HUDEP-2 (cell line): Measurements from ENCODE around the gene PPP5C.
"Not testable (repeated sequence)": the region's sequence is repeated elsewhere in the genome, so short reads cannot be mapped to it uniquely, and the experiment has no call there.

Source experiments
- DNase-seq, 76 experiments: peaks; one replicate each; lab custom pipeline; 2025; ENCODE audit not compliant: unreplicated experiment in 76 of 76; lab: John Stamatoyannopoulos, UW

Gene PPP5C

GRCh38 chr19:46404753-46405468 is 58.0 kb downstream of the PPP5C start:
- no peak for DNase-seq

GRCh38 chr19:46406976-46407375 is 60.1 kb downstream of the PPP5C start:
- no peak for DNase-seq

- no peak for DNase-seq
Measured at GRCh38 chr19:46407856-46408663, 61.2 kb downstream of the PPP5C start.

GRCh38 chr19:46408664-46409039 is 61.8 kb downstream of the PPP5C start:
- no peak for DNase-seq

- no peak for DNase-seq
Measured at GRCh38 chr19:46409191-46409590, 62.3 kb downstream of the PPP5C start.

GRCh38 chr19:46410205-46411087 is 63.6 kb downstream of the PPP5C start:
- DNase-seq = no peak

GRCh38 chr19:46411088-46411924 is 64.4 kb downstream of the PPP5C start:
- DNase-seq = no peak

- no peak for DNase-seq
Measured at GRCh38 chr19:46411925-46412649, 65.2 kb downstream of the PPP5C start.

- DNase-seq = no peak
Measured at GRCh38 chr19:46412650-46413261, 65.9 kb downstream of the PPP5C start.

- DNase-seq = no peak
Measured at GRCh38 chr19:46413262-46414031, 66.6 kb downstream of the PPP5C start, which contains the start of gene CCDC8. CCDC8 (minus strand) TSS chr19:46413564; CDS start chr19:46412810, 754 bp downstream.

- DNase-seq = not testable (repeated sequence)
Measured at GRCh38 chr19:46414899-46415298, 68.0 kb downstream of the PPP5C start.

- DNase-seq = peak in 57 of 76 experiments; percentile 19 to 90 (median 58)
Measured at GRCh38 chr19:46415804-46416709, 69.2 kb downstream of the PPP5C start.

- no peak for DNase-seq
Measured at GRCh38 chr19:46420056-46420455, 73.2 kb downstream of the PPP5C start.

GRCh38 chr19:46422344-46422743 is 75.5 kb downstream of the PPP5C start:
- DNase-seq = no peak

GRCh38 chr19:46423188-46423587 is 76.3 kb downstream of the PPP5C start:
- DNase-seq = no peak

GRCh38 chr19:46426035-46426505 is 79.2 kb downstream of the PPP5C start:
- DNase-seq = no peak

GRCh38 chr19:46426506-46427162 is 79.7 kb downstream of the PPP5C start:
- no peak for DNase-seq
